HG03558 (cell line): Measurements from ENCODE around the gene PTBP1.
"Not testable (repeated sequence)": the region's sequence is repeated elsewhere in the genome, so short reads cannot be mapped to it uniquely, and the experiment has no call there.

Experiments
- ATAC-seq: cut with Tn5 transposase; IDR thresholded peaks from one replicate; pipeline ENCODE4 v1.9.1; 2021; ENCODE audit warnings: moderate number of reproducible peaks; ENCODE audit not compliant: unreplicated experiment; ENCODE audit errors: extremely low read depth

Gene PTBP1

DNA sequence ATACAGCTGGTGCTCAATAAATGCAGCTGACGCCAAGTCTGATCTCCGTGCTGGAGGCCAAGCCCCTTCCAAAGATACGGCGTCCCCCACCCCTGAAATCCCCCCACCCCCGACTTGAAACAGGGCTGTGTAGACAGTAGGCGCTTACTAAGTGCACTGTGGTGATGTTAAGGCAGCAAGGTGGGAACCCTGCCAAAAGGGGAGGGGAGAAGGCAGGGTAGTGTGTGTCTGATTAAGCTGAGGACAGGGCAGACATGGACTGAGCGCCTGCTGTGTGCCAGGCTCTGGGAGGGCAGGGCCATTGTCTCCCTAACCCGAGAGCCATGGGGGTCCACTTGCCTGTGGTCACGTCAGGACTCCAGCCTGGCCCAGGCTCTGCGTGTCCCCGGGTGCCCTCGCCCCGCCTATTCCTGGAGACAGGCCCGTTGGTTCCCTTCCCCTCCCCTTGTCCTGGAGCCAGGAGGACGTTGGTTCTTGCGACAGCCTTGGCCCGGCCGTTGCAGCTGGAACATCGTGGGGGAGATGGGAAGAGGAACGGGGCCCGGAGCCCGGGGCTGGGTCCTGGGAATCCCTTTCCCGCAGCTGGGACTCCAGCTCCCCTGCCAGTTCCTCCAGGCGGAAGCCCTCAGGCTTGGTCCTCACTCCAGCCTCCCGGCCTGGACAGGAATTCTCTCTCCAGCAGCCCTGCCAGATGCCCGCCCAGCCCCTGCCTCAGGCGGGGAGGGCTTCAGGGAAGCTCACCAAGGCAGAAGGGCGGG, 53.1 kb downstream of the PTBP1 start:
- ATAC-seq = no peak

GRCh38 chr19:850979-851335, 53.7 kb downstream of the PTBP1 start:
- no peak for ATAC-seq

DNA sequence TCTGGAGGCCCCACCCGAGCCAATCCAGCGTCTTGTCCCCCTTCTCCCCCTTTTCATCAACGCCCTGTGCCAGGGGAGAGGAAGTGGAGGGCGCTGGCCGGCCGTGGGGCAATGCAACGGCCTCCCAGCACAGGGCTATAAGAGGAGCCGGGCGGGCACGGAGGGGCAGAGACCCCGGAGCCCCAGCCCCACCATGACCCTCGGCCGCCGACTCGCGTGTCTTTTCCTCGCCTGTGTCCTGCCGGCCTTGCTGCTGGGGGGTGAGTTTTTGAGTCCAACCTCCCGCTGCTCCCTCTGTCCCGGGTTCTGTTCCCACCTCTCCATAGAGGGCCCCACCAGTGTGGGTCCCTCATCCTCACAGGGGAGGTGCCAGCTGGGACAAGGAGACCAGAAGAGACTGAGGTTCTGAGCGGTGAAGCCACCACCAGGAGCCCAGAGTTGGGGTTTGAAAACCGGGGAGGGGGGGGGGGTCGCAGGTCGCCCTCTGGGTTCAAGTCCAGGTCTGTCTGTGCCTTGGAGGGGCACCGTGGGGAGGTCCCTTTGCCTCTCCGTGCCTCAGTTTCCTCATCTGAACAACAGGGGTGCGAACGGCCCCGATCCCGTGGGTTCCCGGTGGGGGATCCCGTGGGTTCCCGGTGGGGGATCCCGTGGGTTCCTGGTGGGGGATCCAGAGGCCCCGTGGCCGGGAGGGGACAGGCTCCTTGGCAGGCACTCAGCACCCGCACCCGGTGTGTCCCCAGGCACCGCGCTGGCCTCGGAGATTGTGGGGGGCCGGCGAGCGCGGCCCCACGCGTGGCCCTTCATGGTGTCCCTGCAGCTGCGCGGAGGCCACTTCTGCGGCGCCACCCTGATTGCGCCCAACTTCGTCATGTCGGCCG, 55.1 kb downstream of the PTBP1 start, which contains the start of gene ELANE:
TSS of gene ELANE (plus strand) at position 168 of the 878 bp plus-strand sequence. CDS start at position 194, 26 bp downstream.
- no peak for ATAC-seq

- no peak for ATAC-seq
These were observed 55.8 kb downstream of the PTBP1 start for GRCh38 chr19:853014-853585.

DNA sequence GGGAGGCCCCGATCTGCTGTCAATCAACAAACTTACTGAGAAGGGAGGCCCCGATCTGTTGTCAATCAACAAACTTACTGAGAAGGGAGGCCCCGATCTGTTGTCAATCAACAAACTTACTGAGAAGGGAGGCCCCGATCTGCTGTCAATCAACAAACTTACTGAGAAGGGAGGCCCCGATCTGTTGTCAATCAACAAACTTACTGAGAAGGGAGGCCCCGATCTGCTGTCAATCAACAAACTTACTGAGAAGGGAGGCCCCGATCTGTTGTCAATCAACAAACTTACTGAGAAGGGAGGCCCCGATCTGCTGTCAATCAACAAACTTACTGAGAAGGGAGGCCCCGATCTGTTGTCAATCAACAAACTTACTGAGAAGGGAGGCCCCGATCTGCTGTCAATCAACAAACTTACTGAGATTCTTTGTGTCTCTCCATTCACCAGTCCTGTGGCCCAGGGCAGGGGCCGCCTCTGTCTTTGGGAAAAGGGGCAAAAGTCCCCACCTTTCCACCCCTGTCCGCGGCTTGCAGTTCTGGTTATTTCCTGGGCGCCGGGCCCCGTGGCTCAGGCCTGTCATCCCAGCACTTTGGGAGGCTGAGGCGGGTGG, 56.5 kb downstream of the PTBP1 start:
- not testable (repeated sequence) for ATAC-seq

DNA sequence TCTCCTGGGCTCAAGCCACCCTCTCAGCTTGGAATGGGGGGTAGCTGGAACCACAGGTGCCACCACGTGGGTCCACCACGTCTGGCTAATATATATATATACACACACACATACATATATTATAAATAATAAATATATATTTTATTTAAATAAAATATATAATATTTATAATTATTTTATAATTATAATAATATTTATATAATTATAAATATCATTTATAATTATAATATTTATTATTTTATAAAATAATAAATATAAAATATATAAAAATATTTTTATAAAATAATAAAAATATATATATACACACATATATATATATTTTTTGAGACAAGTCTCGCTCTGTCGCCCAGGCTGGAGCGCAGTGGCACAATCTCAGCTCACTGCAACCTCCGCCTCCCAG, 57.3 kb downstream of the PTBP1 start:
- no peak for ATAC-seq

GRCh38 chr19:855142-855541, 57.9 kb downstream of the PTBP1 start:
- ATAC-seq = no peak

- ATAC-seq = no peak
These were observed 58.4 kb downstream of the PTBP1 start for GRCh38 chr19:855566-856120.

DNA sequence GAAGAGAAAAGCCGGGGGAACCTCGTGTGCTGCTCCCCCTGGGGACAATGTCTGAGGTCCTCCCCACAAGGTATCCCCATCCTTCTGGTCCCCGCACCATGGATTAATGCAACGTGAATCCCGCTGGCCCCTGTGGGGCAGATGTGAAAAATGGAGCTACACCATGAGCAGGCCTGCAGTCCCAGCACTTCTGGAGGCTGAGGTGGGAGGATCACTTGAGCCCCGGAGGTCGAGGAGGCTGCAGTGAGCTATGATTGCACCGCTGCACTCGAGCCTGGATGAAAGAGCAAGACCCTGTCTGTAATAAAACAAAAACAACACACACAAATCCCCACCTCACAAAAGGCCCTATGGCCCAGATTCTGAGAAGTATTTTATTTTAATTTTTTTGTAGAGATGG, 61.0 kb downstream of the PTBP1 start:
- ATAC-seq = no peak

DNA sequence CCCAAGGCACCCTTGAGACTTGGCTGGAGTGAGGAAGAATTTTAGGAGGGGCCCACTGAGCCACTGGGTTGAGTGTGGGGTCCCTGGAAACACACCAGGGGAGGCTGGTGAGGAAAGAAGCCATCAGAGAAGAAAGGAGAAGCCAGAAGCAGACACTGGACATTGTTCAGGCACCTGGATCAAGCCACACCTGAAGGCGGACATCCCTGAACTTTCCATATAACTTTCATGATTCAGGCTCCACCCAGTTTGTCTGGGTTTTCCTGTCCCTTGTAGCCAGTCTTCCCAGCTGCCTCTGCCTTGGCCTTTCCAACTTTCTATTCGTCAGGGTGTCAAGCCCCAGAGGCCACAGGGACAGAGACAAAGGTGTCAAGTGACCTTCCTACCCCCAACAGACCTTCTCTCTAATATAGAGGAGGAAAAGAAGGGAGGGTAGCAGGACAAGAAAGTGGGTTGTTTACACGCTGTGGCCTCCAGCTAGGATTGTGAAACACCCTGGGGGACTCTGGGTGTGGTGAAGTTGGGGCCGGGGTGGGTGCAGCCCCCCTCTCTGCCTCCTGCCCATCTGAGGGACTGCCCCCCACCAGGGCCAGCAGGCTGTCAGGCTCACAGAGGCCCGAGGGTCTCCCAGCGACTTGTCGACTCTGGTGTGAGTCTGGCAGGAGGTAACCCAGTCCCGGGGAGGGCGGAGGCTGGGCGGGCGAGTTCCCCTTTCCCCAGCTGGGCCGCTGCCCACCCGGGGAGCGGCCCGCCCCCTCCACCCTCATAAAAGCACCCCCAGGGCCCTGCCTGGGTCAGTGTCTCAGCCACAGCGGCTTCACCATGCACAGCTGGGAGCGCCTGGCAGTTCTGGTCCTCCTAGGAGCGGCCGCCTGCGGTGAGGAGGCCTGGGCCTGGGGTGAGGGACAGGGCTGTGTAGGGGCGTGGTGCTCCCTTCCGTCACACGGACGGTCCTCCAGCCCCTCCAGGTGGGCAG, 61.9 kb downstream of the PTBP1 start, which contains the start of gene CFD:
TSS of gene CFD (plus strand) at position 797 of the 976 bp plus-strand sequence. CDS start at position 823, 26 bp downstream.
- no peak for ATAC-seq

GRCh38 chr19:861141-861755, 64.0 kb downstream of the PTBP1 start:
- ATAC-seq = no peak
